HUES64 (cell line): ENCODE results near the gene COA8.
A peak's percentile ranks its signal among the peaks of the same experiment; 100 is the strongest.

Source experiments
- H3K27ac ChIP-seq: 2 replicates; pipeline ENCODE4 v1.7.0; 2013; ENCODE audit warnings: low read depth, low read length, inconsistent platforms
- H3K27me3 ChIP-seq: 2 replicates; pipeline ENCODE4 v1.6.1; 2013; ENCODE audit warnings: mild to moderate bottlenecking, low read length; ENCODE audit not compliant: insufficient read depth
- H3K36me3 ChIP-seq: 2 replicates; pipeline ENCODE4 v1.6.1; 2013; ENCODE audit warnings: mild to moderate bottlenecking, low read length; ENCODE audit not compliant: insufficient read depth
- H3K4me1 ChIP-seq: 2 replicates; pipeline ENCODE4 v1.6.1; 2013; ENCODE audit warnings: mild to moderate bottlenecking, low read length, moderate library complexity; ENCODE audit not compliant: insufficient read depth
- H3K4me3 ChIP-seq: 2 replicates; pipeline ENCODE4 v1.5.1; 2013; ENCODE audit warnings: mild to moderate bottlenecking, low read length, moderate library complexity
- H3K9ac ChIP-seq: 2 replicates; pipeline ENCODE4 v1.6.1; 2013; ENCODE audit warnings: mild to moderate bottlenecking, low read depth, low read length
- H3K9me3 ChIP-seq: 2 replicates; pipeline ENCODE4 v1.6.1; 2013; ENCODE audit warnings: low read depth, low read length; ENCODE audit not compliant: insufficient read depth
- WGBS: fragments of 150-250, 120-280 bp; methylation state at CpG from one replicate; pipeline ENCODE4 v1.1.7; 2013; ENCODE audit warnings: missing lambda C conversion rate; 5-methylcytosine and 5-hydroxymethylcytosine counted together

Gene COA8

GRCh38 chr14:103527408-103528145 lies 35.2 kb upstream of the COA8 start:
- no peak overlapping the region for H3K9ac ChIP-seq
- 0 out of 2 replicates have a peak, but pooled peaks cover 6% of the 10 kb centered on the region for H3K36me3 ChIP-seq
- peak overlapping the region; percentile 98; the same call in 1 of the 2 replicates for H3K4me3 ChIP-seq
- H3K27me3 ChIP-seq = peaks cover 21% of the 10 kb centered on the region
- no peak overlapping the region for H3K27ac ChIP-seq
- WGBS = 86% methylated on average over 14 of the region's 14 CpGs
- peaks cover 7% of the 10 kb centered on the region for H3K4me1 ChIP-seq
- no peaks in the 10 kb centered on the region for H3K9me3 ChIP-seq

DNA sequence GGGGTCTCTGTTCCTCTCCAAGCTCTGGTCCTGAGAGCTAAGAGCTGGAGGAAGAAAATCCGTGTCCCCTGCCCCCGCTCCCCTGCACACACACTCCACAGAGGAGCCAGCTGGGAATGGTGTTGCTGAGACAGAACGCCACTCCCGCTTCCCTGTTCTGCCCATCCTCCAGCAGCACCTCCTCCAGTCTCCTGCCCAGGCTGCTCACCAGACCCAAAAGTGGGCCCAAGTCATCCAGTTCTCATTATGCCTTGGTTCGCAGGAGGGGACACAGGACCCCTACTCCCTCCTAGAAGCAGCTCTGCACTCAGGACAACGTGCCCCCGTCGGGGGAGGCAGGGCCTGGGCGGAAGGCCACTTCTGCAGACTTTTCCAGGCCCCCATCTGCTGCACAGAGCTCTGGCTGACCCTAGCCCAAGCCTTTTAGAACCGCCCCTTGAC lies 34.6 kb upstream of the COA8 start:
- Histone ChIP-seq H3K9ac (peak overlapping the region; percentile 82), H3K4me3 (peak overlapping the region; percentile 98), H3K36me3 (0 out of 2 replicates have a peak, but pooled peaks cover 9% of the 10 kb centered on the region), H3K4me1 (peaks cover 7% of the 10 kb centered on the region), H3K27ac (no peak overlapping the region), H3K27me3 (peaks cover 17% of the 10 kb centered on the region), H3K9me3 (no peaks in the 10 kb centered on the region)
- 66% methylated on average over 10 of the region's 10 CpGs for WGBS

DNA sequence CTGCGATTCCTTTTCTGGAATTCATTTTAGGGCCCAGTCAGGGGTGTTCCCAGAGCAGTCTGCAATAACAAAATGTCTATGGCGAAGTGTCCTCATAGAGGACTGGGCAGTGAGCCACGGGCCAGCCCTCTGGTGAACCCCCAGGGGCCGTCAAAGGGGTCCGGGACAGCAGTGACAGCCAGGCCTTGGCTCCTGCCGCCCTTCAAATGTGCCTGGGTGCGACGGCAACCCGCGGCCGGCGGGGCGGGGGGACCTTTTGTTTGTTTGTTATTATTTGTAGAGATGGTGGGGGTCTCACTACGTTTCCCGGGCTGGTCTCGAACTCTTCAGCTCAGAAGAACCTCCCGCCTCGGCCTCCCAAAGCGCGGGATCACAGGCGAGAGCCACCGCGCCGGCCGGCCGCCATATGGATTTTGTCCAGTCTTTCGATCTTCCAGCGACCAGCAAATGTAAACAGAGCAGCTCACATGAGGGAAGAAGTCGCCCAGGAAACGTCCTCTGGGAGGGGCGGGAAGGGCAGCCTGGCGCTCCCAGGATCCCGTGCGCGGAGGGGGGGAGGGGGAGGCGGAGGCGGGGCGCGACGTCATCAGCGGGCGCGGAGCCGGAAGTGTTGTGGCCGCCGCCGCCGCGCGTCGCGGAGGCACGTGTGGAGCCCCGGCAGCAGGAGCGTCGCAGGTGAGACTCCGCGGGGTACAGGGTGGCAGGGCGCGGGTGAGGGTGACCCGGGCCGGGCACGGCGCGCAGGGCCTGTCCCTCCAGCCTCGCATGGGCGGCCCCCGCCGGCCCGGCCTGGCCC lies 34.0 kb upstream of the COA8 start, which contains the start of gene TRMT61A:
Gene TRMT61A (plus strand): TSS at position 610 of the 796 bp plus-strand sequence. CDS start 783 bp downstream, outside the sequence.
- WGBS = 5% methylated on average over 69 of the region's 70 CpGs
- peak within 1 kb of the TSS; percentile 85 for H3K27ac ChIP-seq
- H3K4me3 ChIP-seq = peak within 1 kb of the TSS; percentile 98
- H3K27me3 ChIP-seq = peaks cover 11% of the 10 kb centered on the region
- H3K36me3 ChIP-seq = peaks cover 12% of the 10 kb centered on the region; the same call in 1 of the 2 replicates
- peaks cover 2% of the 10 kb centered on the region; the same call in 1 of the 2 replicates for H3K4me1 ChIP-seq
- no peaks in the 10 kb centered on the region for H3K9me3 ChIP-seq
- H3K9ac ChIP-seq = peak within 1 kb of the TSS; percentile 91

- H3K9ac ChIP-seq = peak overlapping the region; percentile 91
- H3K4me3 ChIP-seq = peak overlapping the region; percentile 98
- H3K9me3 ChIP-seq = no peaks in the 10 kb centered on the region
- peaks cover 17% of the 10 kb centered on the region; the same call in 1 of the 2 replicates for H3K36me3 ChIP-seq
- WGBS = 55% methylated on average over 42 of the region's 42 CpGs
- H3K27ac ChIP-seq = peak overlapping the region; percentile 35; the same call in 1 of the 2 replicates
- H3K27me3 ChIP-seq = peaks cover 2% of the 10 kb centered on the region
- peaks cover 2% of the 10 kb centered on the region; the same call in 1 of the 2 replicates for H3K4me1 ChIP-seq
Measured at GRCh38 chr14:103529383-103530365, 33.1 kb upstream of the COA8 start.

- H3K36me3 ChIP-seq = peaks cover 20% of the 10 kb centered on the region; the same call in 1 of the 2 replicates
Measured at GRCh38 chr14:103530390-103530789, 32.4 kb upstream of the COA8 start.

DNA sequence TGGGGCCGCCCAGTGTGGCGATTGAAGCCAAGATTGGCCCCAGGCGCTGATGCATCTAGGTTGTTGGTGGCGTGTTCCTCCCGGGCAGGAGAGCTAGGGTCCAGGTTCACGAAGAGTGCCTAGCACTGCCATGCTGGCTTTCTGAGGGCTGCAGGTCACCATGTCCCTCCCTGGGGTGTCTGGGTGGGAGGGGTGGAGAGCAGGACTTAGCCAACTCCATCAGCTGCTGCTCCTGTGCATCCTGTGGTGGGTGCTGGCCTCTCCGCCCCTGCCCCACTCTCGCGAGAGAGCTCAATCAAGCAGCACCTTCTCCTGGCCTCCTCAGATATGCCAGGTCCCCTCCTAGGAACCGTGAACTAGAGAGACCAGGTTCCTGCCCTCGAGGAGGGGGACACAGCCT lies 31.9 kb upstream of the COA8 start:
- no peaks in the 10 kb centered on the region for H3K27me3 ChIP-seq
- peaks cover 22% of the 10 kb centered on the region; the same call in 1 of the 2 replicates for H3K36me3 ChIP-seq
- no peak overlapping the region for H3K4me3 ChIP-seq
- H3K27ac ChIP-seq = no peak overlapping the region
- no peak overlapping the region for H3K9ac ChIP-seq
- WGBS = 93% methylated on average over 11 of the region's 11 CpGs
- H3K4me1 ChIP-seq = peaks cover 2% of the 10 kb centered on the region; the same call in 1 of the 2 replicates
- H3K9me3 ChIP-seq = no peaks in the 10 kb centered on the region

More at GRCh38 chr14:103530390-103530789, 32.4 kb upstream of the COA8 start:
- WGBS = 71% methylated on average over 7 of the region's 7 CpGs
- H3K9me3 ChIP-seq = no peaks in the 10 kb centered on the region
- no peak overlapping the region for H3K9ac ChIP-seq
- no peak overlapping the region for H3K27ac ChIP-seq
- H3K27me3 ChIP-seq = no peaks in the 10 kb centered on the region
- H3K4me1 ChIP-seq = peaks cover 2% of the 10 kb centered on the region; the same call in 1 of the 2 replicates
- 0 out of 2 replicates have a peak overlapping the region, but pooled peaks have one; percentile 98 for H3K4me3 ChIP-seq

DNA sequence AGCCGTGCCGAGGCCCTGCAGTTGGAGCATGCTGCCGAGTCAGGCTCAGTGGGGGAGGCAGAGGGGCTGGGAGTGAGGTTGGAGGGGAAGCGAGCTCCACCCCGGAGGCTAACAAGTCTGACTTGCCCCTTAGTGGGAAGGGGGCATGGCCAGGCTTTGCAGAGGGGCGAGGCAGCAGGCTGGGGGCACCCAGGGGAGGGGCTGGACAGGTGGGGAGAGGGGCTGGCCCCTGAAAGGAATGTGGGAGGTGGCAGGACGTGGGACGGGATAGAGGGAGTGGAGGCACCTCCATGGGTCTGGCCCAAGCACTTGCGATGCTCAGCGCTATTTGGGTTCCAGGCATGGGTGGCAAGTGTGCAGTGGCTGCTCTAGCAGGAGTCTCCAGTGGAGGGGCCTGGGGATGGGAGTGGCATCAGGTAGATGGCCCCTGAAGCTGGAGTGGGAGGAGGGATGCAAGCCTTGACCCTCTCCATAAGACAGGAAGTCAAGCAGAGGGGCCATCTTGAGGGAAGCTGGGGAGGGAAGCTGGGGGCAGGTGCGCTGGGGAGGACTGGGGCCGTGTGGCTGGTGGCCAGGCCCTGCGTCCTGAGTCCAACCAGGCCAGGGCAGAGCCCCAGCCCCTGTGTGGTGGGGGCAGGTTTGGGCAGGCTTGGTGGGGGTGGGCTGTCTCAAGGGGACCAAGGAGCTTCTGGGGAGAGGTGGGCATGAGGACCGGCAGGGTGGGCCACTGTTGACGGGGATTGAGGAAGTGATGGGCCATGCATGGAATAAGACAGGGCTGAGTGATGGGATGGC lies 31.1 kb upstream of the COA8 start:
- Histone ChIP-seq H3K27ac (no peak overlapping the region), H3K9me3 (no peaks in the 10 kb centered on the region), H3K27me3 (no peaks in the 10 kb centered on the region), H3K9ac (no peak overlapping the region), H3K4me1 (peaks cover 2% of the 10 kb centered on the region; the same call in 1 of the 2 replicates), H3K4me3 (no peak overlapping the region), H3K36me3 (peaks cover 22% of the 10 kb centered on the region; the same call in 1 of the 2 replicates)
- WGBS = 93% methylated on average over 15 of the region's 15 CpGs

GRCh38 chr14:103532216-103533136 lies 30.3 kb upstream of the COA8 start:
- no peaks in the 10 kb centered on the region for H3K27me3 ChIP-seq
- WGBS = 95% methylated on average over 32 of the region's 32 CpGs
- H3K4me3 ChIP-seq = no peak overlapping the region
- H3K27ac ChIP-seq = no peak overlapping the region
- H3K4me1 ChIP-seq = peaks cover 2% of the 10 kb centered on the region; the same call in 1 of the 2 replicates
- H3K9ac ChIP-seq = no peak overlapping the region
- H3K9me3 ChIP-seq = no peaks in the 10 kb centered on the region
- peaks cover 22% of the 10 kb centered on the region; the same call in 1 of the 2 replicates for H3K36me3 ChIP-seq
